Stimulated activated CD4-positive, alpha-beta T cell treated with anti-CD3 and anti-CD28 coated beads, Interleukin-12 subunit alpha, Interleukin-12 subunit beta, amount 100 ng/mL, for 4 hours (primary cell): Measurements from ENCODE around the gene PRKACA.

ENCODE experiments used
- DNase-seq: peaks from one replicate; pipeline ENCODE4 v3.0.0-alpha.2; 2020

PRKACA gene

GRCh38 chr19:14116525-14116917, 1.0 kb downstream of the PRKACA start:
- no peak for DNase-seq

GRCh38 chr19:14115756-14116155, 1.8 kb downstream of the PRKACA start:
- DNase-seq, result no peak

- peak; percentile 54 for DNase-seq
Observed at GRCh38 chr19:14114854-14115253, 2.7 kb downstream of the PRKACA start.

DNA sequence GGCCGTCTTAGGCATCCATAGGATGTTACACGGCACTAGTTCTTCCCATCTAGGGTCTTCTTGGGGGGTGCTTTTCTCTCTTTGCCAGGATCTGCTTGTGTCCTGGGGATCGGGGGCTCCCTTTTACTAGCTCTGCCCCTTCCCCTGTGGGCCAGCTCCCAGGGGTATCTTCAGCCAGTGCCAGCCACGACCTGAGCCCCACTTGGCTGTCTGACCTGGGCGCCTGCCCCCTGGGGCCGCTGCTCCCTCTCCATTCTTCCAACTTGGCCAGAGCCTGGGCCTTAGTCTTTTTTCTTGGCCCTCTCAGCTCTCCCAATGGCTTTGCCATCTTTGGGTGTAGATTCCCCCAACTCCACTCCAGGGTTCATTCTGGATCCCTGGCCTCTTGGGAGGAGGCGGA, 3.1 kb downstream of the PRKACA start:
- no peak for DNase-seq

- DNase-seq, result peak; percentile 51
Observed at GRCh38 chr19:14113762-14114414, 3.7 kb downstream of the PRKACA start.

- DNase-seq, result no peak
Observed at GRCh38 chr19:14112809-14113385, 4.7 kb downstream of the PRKACA start.

GRCh38 chr19:14112051-14112808, 5.3 kb downstream of the PRKACA start:
- no peak for DNase-seq

- no peak for DNase-seq
Observed at GRCh38 chr19:14111486-14111885, 6.1 kb downstream of the PRKACA start.

DNA sequence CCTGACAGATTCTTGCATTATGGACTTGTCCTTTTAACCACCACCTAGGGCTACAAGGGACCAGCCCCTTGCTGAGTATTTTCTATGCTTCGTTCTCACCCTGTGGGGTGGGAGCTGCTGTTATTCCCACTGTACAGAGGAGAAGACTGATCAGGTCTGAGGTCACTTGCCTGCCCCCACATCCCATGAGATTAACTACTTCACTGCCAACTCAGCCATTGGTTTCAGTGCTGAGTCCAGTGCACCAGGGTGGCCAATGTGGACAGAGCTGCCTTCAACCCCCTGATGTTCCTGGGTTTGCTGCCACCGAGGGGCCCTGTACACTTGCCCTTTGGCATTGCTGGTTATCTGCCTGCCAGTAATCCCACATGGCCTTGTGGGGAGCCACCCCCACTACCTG, 6.9 kb downstream of the PRKACA start:
- DNase-seq, result no peak

DNA sequence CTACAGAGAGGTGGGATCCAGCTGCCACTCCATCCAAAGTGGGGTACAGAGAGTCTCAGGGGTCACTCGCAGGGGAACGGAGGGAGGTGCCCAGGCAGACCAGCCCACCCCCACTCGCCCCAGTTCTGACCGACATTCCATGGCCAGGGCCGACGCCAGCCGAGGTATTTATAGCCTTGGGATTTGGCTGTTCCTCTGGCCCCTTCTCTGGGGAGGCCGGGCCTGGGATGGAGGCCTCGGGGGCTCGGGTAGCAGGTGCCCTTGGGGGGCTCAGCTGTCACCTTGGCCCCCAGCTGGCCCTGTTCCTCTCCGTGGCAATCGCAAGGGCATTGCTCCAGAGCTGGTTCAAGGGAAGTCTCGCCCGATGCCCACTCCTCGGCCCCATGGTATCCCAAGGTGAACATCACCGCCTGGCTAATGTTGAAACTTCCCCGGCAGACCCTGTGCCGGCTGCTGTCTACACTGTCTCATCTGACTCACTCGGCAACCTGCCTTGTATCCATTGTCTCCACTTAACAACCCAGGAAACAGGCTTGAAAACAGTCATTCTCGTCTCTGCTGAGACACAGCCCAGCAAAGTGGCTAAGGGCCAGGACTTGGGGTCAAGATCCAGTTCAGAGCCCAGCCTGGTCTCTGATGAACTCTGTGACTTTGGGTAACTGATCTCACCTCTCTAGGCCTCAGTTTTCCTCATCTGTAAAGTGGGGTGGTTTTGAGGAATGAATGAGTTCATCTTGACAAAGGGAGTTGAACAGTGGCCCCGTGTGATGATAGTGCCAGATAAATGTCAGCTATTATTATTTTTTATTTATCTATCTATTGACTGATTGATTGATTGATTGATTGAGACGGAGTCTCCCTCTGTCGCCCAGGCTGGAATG, 9.7 kb downstream of the PRKACA start:
- DNase-seq, result no peak

DNA sequence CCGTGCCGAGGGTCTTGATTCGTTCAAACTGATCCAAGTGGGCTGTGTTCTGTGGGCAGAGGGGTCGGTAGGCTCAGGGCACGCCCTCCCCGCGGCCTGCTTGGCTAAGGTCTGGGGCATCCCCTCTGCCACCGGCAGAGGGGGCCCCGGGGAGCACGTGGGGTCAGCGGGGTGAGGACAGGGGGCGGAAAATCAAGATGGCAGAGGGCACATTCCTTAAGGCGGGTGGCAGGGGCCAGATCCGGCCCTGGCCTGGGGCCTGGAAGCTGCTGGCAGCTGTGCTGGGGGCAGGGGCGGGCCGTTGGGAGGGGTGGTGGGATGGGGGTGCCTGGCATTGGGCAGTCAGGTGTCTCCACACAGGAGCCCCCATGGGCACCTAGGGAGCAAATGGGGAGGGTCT, 10.7 kb downstream of the PRKACA start:
- no peak for DNase-seq

- DNase-seq, result no peak
Observed at GRCh38 chr19:14105680-14106079, 11.9 kb downstream of the PRKACA start.

DNA sequence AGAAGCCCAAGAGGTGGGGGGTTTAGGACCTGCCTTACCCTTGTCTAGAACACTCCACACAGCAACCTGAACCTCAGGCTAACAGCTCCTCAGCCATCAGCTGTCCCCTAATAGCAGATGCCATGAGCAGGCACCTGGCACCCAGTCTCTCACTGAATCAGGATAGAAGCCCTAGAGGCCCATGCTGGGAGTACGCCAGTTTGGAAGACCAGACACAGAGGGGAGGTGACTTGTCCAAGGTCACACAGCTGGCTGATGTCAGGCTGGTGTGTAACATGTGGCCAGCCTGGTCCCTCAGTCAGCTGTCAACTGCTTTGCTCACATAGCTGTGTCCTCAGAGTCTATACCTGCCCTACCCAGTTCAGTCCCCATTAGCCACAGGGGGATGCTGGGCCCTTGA, 14.3 kb downstream of the PRKACA start:
- no peak for DNase-seq

GRCh38 chr19:14102756-14103155, 14.8 kb downstream of the PRKACA start:
- no peak for DNase-seq

DNA sequence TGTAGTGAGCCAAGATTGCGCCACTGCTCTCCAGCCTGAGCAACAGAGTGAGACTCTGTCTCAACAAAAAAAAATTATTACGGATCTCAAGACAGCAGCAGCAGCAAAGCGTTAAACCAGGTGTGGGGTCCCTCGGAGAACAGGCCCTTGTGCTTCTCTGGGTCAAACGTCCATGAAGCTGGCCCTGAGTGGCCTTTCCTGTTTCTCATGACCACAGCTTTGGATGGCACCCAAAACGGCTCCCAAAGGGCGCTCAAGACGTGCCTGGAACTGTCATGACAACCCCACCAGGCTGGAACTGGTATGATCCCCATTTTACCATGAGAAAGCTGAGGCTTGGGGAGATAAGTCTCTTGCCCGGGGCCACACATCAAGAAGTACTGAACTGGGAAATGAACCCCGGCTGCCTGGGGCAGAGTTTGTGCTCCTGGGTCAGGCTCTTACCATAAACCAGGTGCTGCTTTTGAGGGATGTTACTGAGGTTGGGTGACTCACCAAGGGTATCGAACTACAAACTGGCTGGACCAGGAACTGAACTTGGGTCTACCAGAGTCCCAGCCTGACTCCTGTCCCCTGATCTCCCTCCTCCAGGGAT, 15.4 kb downstream of the PRKACA start:
- no peak for DNase-seq

DNA sequence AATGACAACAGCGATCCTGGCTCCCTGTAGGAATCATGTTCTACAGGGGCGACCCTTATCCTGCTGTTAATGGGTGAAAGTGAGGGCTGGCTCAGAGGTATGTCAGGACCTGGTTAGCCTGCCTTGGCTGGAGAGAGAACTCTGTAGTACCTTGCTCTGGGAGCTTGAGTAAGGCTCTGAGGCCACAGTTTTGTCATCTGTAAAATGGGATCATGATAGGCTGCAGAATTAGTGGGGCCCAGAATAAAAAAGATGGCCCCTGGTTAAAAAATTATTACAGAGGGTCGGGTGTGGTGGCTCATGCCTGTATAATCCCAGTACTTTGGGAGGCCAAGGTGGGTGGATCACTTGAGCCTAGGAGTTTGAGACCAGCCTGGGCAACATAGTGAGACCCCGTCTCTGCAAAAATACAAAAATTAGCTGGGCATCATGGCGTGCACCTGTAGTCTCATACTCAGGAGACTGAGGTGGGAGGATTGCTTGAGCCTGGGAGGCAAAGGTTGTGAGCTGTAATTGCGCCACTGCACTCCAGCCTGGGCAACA, 16.5 kb downstream of the PRKACA start:
- no peak for DNase-seq

DNA sequence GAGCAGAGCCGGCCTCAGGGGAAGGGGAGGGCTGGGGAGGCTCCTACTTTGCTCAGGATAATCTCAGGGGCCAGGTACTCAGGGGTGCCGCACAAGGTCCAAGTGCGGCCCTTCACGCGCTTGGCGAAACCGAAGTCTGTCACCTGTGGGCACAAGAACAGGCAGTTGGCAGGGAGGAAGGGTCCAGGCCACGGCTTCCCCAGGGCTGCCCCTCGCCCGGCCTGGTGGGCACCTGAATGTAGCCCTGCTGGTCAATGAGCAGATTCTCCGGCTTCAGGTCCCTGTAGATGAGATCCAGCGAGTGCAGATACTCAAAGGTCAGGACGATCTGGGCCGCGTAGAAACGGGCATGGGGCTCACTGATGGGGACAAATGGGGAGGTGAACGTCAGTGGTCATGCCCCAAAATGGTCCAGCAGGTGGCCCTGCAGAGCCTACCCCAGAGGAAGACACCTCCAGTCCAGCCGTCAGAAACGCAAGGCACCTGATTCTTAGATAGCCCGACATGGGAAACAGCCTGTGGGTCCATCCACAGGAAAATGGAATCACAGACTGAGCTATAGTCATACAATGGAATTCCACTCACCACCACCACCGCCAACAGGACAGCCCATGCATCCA, 19.9 kb downstream of the PRKACA start:
- DNase-seq, result no peak

DNA sequence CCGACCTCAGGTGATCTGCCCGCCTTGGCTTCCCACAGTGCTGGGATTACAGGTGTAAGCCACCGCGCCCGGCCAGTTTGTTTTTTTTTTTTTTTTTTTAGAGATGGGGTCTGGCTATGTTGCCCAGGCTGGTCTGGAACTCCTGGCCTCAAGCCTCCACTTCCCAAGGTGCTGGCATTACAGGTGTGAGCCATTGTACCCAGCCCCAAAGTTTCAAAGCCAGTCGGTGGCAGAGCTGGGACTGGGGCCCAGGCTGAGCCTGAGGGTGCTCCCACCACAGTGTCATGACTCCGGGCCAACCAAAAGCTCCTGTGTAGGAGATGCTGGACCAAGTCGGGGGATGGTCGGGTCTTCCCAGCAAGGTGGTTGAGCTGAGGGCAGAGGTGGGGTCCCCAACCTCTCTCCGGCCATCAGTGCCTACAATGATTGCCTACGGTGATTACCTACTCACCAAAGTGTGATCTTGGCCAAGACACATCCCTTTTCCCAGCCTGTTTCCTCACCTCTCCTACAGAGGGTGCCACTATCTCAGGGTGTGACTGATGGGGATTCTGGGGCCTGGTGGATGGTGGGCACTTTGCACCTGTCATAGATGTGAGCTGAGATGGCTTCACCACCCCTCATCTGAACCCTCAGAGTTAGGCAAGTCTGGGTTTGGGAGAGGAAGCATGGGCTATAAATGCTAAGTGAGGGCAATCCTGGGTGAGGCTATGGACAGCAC, 21.1 kb downstream of the PRKACA start:
- DNase-seq, result no peak

DNA sequence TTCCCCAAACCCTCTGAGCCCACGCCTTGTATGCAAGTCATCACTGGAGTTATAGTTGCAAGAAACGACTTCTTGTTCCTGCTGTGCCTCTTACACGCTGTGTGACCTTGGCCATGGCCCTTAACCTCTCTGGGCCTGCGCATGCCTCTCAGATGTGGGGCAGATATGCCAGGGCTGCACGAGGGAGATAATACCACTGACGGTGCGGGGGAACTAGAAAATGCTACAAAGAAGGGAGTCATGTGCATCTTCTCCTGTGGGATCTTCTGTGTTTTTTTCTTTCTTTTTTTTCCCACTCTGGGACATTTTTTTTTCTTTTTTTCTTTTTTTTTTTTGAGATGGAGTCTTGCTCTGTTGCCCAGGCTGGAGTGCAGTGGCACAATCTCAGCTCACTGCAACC, 22.7 kb downstream of the PRKACA start:
- DNase-seq, result no peak

- DNase-seq, result no peak
Observed at GRCh38 chr19:14093117-14093823, 24.3 kb downstream of the PRKACA start.
